ENCODE measurements around the gene MRPS25. TPM values are rescaled to one million over a fixed set of nuclear protein-coding genes. Genes with fewer than 3 reads are reported as not detected.

Gene MRPS25
- total RNA-seq, 1 experiment from 2014 or later, result 58.3 TPM

- DNase-seq (ENCODE audit: low read depth, low spot score), result no peak
- RAD21 ChIA-PET (ENCODE audit: low non-redundant PET in 1 of 2, low total read pairs in 2 of 2, uncharacterized antibody in 2 of 2, unreplicated experiment in 2 of 2), result no interaction called here
- POLR2A ChIA-PET, result no interaction called here
- no peaks in the 10 kb centered on the region for H3K79me2 ChIP-seq (ENCODE audit: insufficient read depth, low read length)
- no peaks in the 10 kb centered on the region for H3K9me2 ChIP-seq (ENCODE audit: insufficient read depth)
- intact Hi-C loops (cut with micrococcal nuclease), result no loop called here
- H3K36me3 ChIP-seq (ENCODE audit: control insufficient read depth in 1 of 2, insufficient read depth in 2 of 2, low read length in 2 of 2), result peaks cover 17 to 19% of the 10 kb centered on the region in 2 experiments; a peak in 3 of 4 replicates
- no peak overlapping the region for H2AFZ ChIP-seq (ENCODE audit: low read depth, low read length, poor library complexity, severe bottlenecking)
- no TSS peak for BruUV-seq (replicated peaks)
- no peak overlapping the region for H3K9ac ChIP-seq (ENCODE audit: low read length)
- H3K4me1 ChIP-seq (ENCODE audit: control insufficient read depth in 1 of 2, insufficient read depth in 2 of 2, low read length in 2 of 2), result no peaks in the 10 kb centered on the region
- no peak overlapping the region for H3K4me3 ChIP-seq (replicated peaks in 1 of 2; ENCODE audit: low read depth in 1 of 2, low read length in 2 of 2)
- no peak overlapping the region for H3K4me2 ChIP-seq (ENCODE audit: low read length)
- no peak overlapping the region for H3K27ac ChIP-seq (ENCODE audit: low read depth, low read length)
- TF ChIP-seq SP1 (IDR thresholded peaks at IDR 0.05; ENCODE audit: low read depth) (no peak), SRF (IDR thresholded peaks at IDR 0.05; ENCODE audit: low read depth) (no peak), POLR2A (IDR thresholded peaks at IDR 0.05; ENCODE audit: borderline replicate concordance, extremely low read depth, insufficient read depth, insufficient read length) (no peak), EZH2phosphoT487 (IDR thresholded peaks at IDR 0.05; ENCODE audit: borderline replicate concordance) (no peak), CBX3 (IDR thresholded peaks at IDR 0.05; ENCODE audit: low read depth) (no peak), RAD21 (IDR thresholded peaks at IDR 0.05; ENCODE audit: low read depth) (no peak), CTCF (IDR thresholded peaks at IDR 0.05 in 2 of 3, conservative IDR thresholded peaks at IDR 0.05 in 1 of 3; ENCODE audit: borderline replicate concordance in 1 of 3, insufficient read depth in 1 of 3, low read depth in 2 of 3, low read length in 2 of 3) (no peak), EGR1 (IDR thresholded peaks at IDR 0.05; ENCODE audit: low read depth) (no peak), MAX (IDR thresholded peaks at IDR 0.05) (no peak), ZNF274 (IDR thresholded peaks at IDR 0.05; ENCODE audit: low read depth, low read length) (no peak), JUND (IDR thresholded peaks at IDR 0.05) (no peak), TCF7L2 (IDR thresholded peaks at IDR 0.05; ENCODE audit: borderline replicate concordance, extremely low read depth, insufficient read depth, insufficient read length) (no peak)
- no peak for ATAC-seq
- no peaks in the 10 kb centered on the region for H3K27me3 ChIP-seq (ENCODE audit: insufficient read depth, low read length)
- no peaks in the 10 kb centered on the region for H4K20me1 ChIP-seq (ENCODE audit: insufficient read depth)
- CTCF ChIA-PET, result no interaction called here
- no peaks in the 10 kb centered on the region for H3K9me3 ChIP-seq (ENCODE audit: control insufficient read depth in 1 of 2, insufficient read depth in 1 of 2, low read depth in 1 of 2, low read length in 2 of 2)
Measured at GRCh38 chr3:15014606-15015328, 50.3 kb downstream of the MRPS25 start.
